Lower leg skin (tissue), 4 donors: ENCODE data around the gene CLP1. TPM values are rescaled to one million over a fixed set of nuclear protein-coding genes. Genes with fewer than 3 reads are reported as not detected.

Experiments
- DNase-seq, 2 donors: peaks; one replicate each; pipeline ENCODE4 v3.0.0-alpha.2; 2019; ENCODE audit warnings: low spot score in 2 of 2
- H3K4me3 ChIP-seq: fragments of 200-600 bp; sonication (generic); 2 replicates; pipeline ENCODE4 v1.5.1; 2017; ENCODE audit warnings: mild to moderate bottlenecking, low read depth; ENCODE audit not compliant: poor library complexity, severe bottlenecking
- CTCF ChIP-seq, 3 donors: fragments of 450-650 bp; IDR thresholded peaks; one replicate each; pipeline ENCODE4 v1.5.1; 2016; ENCODE audit warnings: antibody characterized with exemption in 3 of 3, mild to moderate bottlenecking in 3 of 3, moderate library complexity in 2 of 3
- POLR2A ChIP-seq, 2 donors: fragments of 450-650 bp; IDR thresholded peaks; one replicate each; pipeline ENCODE4 v1.6.1; 2016 to 2017; ENCODE audit warnings: antibody characterized with exemption in 2 of 2, mild to moderate bottlenecking in 1 of 2, moderate library complexity in 1 of 2
- WGBS, 2 donors: methylation state at CpG; one replicate each; pipeline ENCODE4 v1.1.5; 2018; 5-methylcytosine and 5-hydroxymethylcytosine counted together
- intact Hi-C: fragments of 100-400 bp; cut with DNase I; formaldehyde crosslinking; loops from one replicate; pipeline ENCODE4 v1.15.0; 2023; ENCODE audit warnings: low total_unique reads
- total RNA-seq, 4 donors: library from RNA; depleted of rRNA; stranded (reverse); fragments of >200 nt; gene quantifications; one replicate each; pipeline ENCODE4 v1.1.0, GENCODE V29; 2016

CLP1 gene
- total RNA-seq, 4 donors from 2014 or later, result 14.0 to 29.2 (median 17.6) TPM

GRCh38 chr11:57646799-57647303 lies 10.7 kb upstream of the CLP1 start:
- TF ChIP-seq CTCF (IDR thresholded peaks at IDR 0.05), result no peak
- TF ChIP-seq POLR2A (IDR thresholded peaks at IDR 0.05), result no peak
- DNase-seq, result no peak
- no peak overlapping the region for H3K4me3 ChIP-seq
- 15 to 16% methylated on average over 20 to 23 of the region's 23 CpGs for WGBS, 2 donors
- intact Hi-C loops, result no loop called here

GRCh38 chr11:57647372-57647771 lies 10.2 kb upstream of the CLP1 start:
- no peak for DNase-seq
- no peak for TF ChIP-seq CTCF (IDR thresholded peaks at IDR 0.05)
- no peak for TF ChIP-seq POLR2A (IDR thresholded peaks at IDR 0.05)
- WGBS, 2 donors, result 13 to 14% methylated on average over 8 to 10 of the region's 10 CpGs
- intact Hi-C loops, result no loop called here
- H3K4me3 ChIP-seq, result no peak overlapping the region

GRCh38 chr11:57647960-57648800 lies 9.4 kb upstream of the CLP1 start:
- no peak for DNase-seq
- TF ChIP-seq CTCF (IDR thresholded peaks at IDR 0.05), result no peak
- no peak for TF ChIP-seq POLR2A (IDR thresholded peaks at IDR 0.05)
- no peak overlapping the region for H3K4me3 ChIP-seq
- intact Hi-C loops, result no loop called here
- 16 to 28% methylated on average over 9 to 13 of the region's 13 CpGs for WGBS, 2 donors

GRCh38 chr11:57648801-57649735 lies 8.5 kb upstream of the CLP1 start:
- H3K4me3 ChIP-seq, result peak overlapping the region; percentile 34
- DNase-seq, result no peak
- 3 to 4% methylated on average over 22 to 23 of the region's 23 CpGs for WGBS, 2 donors
- TF ChIP-seq POLR2A (IDR thresholded peaks at IDR 0.05) (no peak), CTCF (IDR thresholded peaks at IDR 0.05) (no peak)
- intact Hi-C loops, result no loop called here

- intact Hi-C loops, result no loop called here
- TF ChIP-seq POLR2A (IDR thresholded peaks at IDR 0.05), result no peak
- no peak for TF ChIP-seq CTCF (IDR thresholded peaks at IDR 0.05)
- peak within 1 kb of the TSS; percentile 34 for H3K4me3 ChIP-seq
- WGBS, 2 donors, result 12% methylated on average over 15 of the region's 15 CpGs
- DNase-seq, result peak; percentile 63 to 94
These were observed 7.5 kb upstream of the CLP1 start, which contains the start of gene YPEL4 for GRCh38 chr11:57649826-57650738. TSS of gene YPEL4 (minus strand) at chr11:57649912. CDS start at chr11:57647107, 2,805 bp downstream.
